ENCODE results near the gene AKAP8. TPM values are rescaled to one million over a fixed set of nuclear protein-coding genes. Genes with fewer than 3 reads are reported as not detected.

Gene AKAP8
- total and polyA plus RNA-seq, 9 of the 15 experiments (the other 6 are each of a cell fraction or from before 2014, with no cell fraction given): 3.4 to 56.5 (median 15.0) TPM

- TF ChIP-seq NONO (IDR thresholded peaks at IDR 0.05; ENCODE audit: low read depth in 2 of 2, low read length in 1 of 2): no peak
- no peak for TF ChIP-seq SIN3B (IDR thresholded peaks at IDR 0.05; ENCODE audit: low read depth)
- TF ChIP-seq E2F3 (CRISPR knock-in tag; IDR thresholded peaks at IDR 0.05): no peak
- TF ChIP-seq GATAD2A (IDR thresholded peaks at IDR 0.05): no peak
- no peak for TF ChIP-seq STAG1 (CRISPR knock-in tag; IDR thresholded peaks at IDR 0.05; ENCODE audit: borderline replicate concordance)
- TF ChIP-seq MTF1 (CRISPR knock-in tag; IDR thresholded peaks at IDR 0.05; ENCODE audit: borderline replicate concordance): no peak
- no peak for TF ChIP-seq ZNF232 (CRISPR knock-in tag; IDR thresholded peaks at IDR 0.05)
- no peak for TF ChIP-seq STAT5A (IDR thresholded peaks at IDR 0.05; ENCODE audit: borderline replicate concordance, low read length)
- TF ChIP-seq GATAD2B (IDR thresholded peaks at IDR 0.05; ENCODE audit: borderline replicate concordance): no peak
- TF ChIP-seq GTF2F1 (IDR thresholded peaks at IDR 0.05; ENCODE audit: low read depth, low read length): no peak
- TF ChIP-seq HDGF (IDR thresholded peaks at IDR 0.05): no peak
- no peak for TF ChIP-seq TARDBP (IDR thresholded peaks at IDR 0.05)
- TF ChIP-seq MEF2A (IDR thresholded peaks at IDR 0.05; ENCODE audit: control insufficient read depth, low read depth, low read length): no peak
- no peak for TF ChIP-seq HDAC2 (IDR thresholded peaks at IDR 0.05)
- no peak for TF ChIP-seq RREB1 (CRISPR knock-in tag; IDR thresholded peaks at IDR 0.05)
- no peak for TF ChIP-seq ZNF77 (CRISPR knock-in tag; IDR thresholded peaks at IDR 0.05)
- TF ChIP-seq RNF2 (IDR thresholded peaks at IDR 0.05): no peak
- TF ChIP-seq FOXK2 (conservative IDR thresholded peaks at IDR 0.05 in 1 of 2, IDR thresholded peaks at IDR 0.05 in 1 of 2; ENCODE audit: low read depth in 2 of 2): peak in 1 of 2 experiments; percentile 52; a peak in 2 of 4 replicates
- no peak; a peak in 2 of 4 replicates for TF ChIP-seq MNT (conservative IDR thresholded peaks at IDR 0.05)
- TF ChIP-seq ERF (CRISPR knock-in tag; IDR thresholded peaks at IDR 0.05): no peak
These were observed 48.7 kb downstream of the AKAP8 start (continued) for GRCh38 chr19:15330801-15331418.
